DND-41 (cell line): ENCODE data around the gene DHRS4L2.
"Not testable (repeated sequence)": the region's sequence is repeated elsewhere in the genome, so short reads cannot be mapped to it uniquely, and the experiment has no call there.

Source experiments
- ATAC-seq: fragments of 200-7000 bp; cut with Tn5 transposase; 3 replicates; pipeline ENCODE4 v1.9.1; 2021; ENCODE audit warnings: low read depth; ENCODE audit not compliant: insufficient read depth
- DNase-seq: peaks from one replicate; pipeline ENCODE4 v3.0.0-alpha.2; 2020
- H2AFZ ChIP-seq: 2 replicates; pipeline ENCODE4 v1.6.0; 2012; ENCODE audit warnings: low read depth, low read length
- H3K27ac ChIP-seq: 2 replicates; pipeline ENCODE4 v1.5.1; 2012; ENCODE audit warnings: low read length, inconsistent platforms
- H3K27me3 ChIP-seq: fragments of 200-600 bp; sonication (generic); 2 replicates; pipeline ENCODE4 v1.6.0; 2012; ENCODE audit warnings: low read length, mild to moderate bottlenecking, inconsistent platforms; ENCODE audit not compliant: insufficient read depth, poor library complexity
- H3K36me3 ChIP-seq: 2 replicates; pipeline ENCODE4 v1.5.1; 2012; ENCODE audit warnings: low read length, inconsistent platforms; ENCODE audit not compliant: insufficient read depth
- H3K4me1 ChIP-seq: 2 replicates; pipeline ENCODE4 v1.5.1; 2012; ENCODE audit warnings: mild to moderate bottlenecking, low read length; ENCODE audit not compliant: insufficient read depth
- H3K4me2 ChIP-seq: 2 replicates; pipeline ENCODE4 v1.6.0; 2012; ENCODE audit warnings: mild to moderate bottlenecking, moderate library complexity, low read length, inconsistent platforms; ENCODE audit not compliant: insufficient read depth
- H3K4me3 ChIP-seq, 2 experiments: fragments of 200-600 bp in 1 of 2; shearing (Covaris generic) in 1 of 2; 2 replicates each; pipeline ENCODE4 v1.5.1; 2012 to 2016; ENCODE audit warnings: inconsistent platforms in 2 of 2, low read length in 2 of 2, mild to moderate bottlenecking in 2 of 2, low read depth in 1 of 2, moderate library complexity in 1 of 2
- H3K79me2 ChIP-seq: 2 replicates; pipeline ENCODE4 v1.6.0; 2012; ENCODE audit warnings: low read length, inconsistent platforms; ENCODE audit not compliant: insufficient read depth
- H3K9ac ChIP-seq: 2 replicates; pipeline ENCODE4 v1.6.0; 2012; ENCODE audit warnings: low read depth, mild to moderate bottlenecking, inconsistent platforms, low read length, moderate library complexity
- H3K9me3 ChIP-seq: 2 replicates; pipeline ENCODE4 v1.5.1; 2012; ENCODE audit warnings: low read length, moderate library complexity, mild to moderate bottlenecking, inconsistent platforms; ENCODE audit not compliant: insufficient read depth, severe bottlenecking
- H4K20me1 ChIP-seq: 2 replicates; pipeline ENCODE4 v1.6.0; 2012; ENCODE audit warnings: low read length; ENCODE audit not compliant: insufficient read depth
- EZH2 ChIP-seq: IDR thresholded peaks from 3 replicates; pipeline ENCODE4 v1.6.1; 2012; ENCODE audit warnings: borderline replicate concordance, low read depth, mild to moderate bottlenecking, moderate library complexity, low read length, inconsistent platforms; ENCODE audit not compliant: severe bottlenecking
- TF ChIP-seq, protein P1 (sequence below): IDR thresholded peaks from 2 replicates; pipeline ENCODE4 v1.5.1; 2012; ENCODE audit warnings: borderline replicate concordance, low read length, moderate library complexity, mild to moderate bottlenecking; ENCODE audit not compliant: poor library complexity, severe bottlenecking; ENCODE audit errors: extremely low read depth

DHRS4L2 gene

GRCh38 chr14:24011051-24011450 is 22.3 kb downstream of the DHRS4L2 start:
- peaks cover 9% of the 10 kb centered on the region for H3K36me3 ChIP-seq
- H3K4me2 ChIP-seq, result peak overlapping the region; percentile 53
- peaks cover 52% of the 10 kb centered on the region for H3K79me2 ChIP-seq
- DNase-seq (no peak), ATAC-seq (no peak)
- peaks cover 58% of the 10 kb centered on the region for H3K4me1 ChIP-seq
- no peak overlapping the region for H2AFZ ChIP-seq
- H4K20me1 ChIP-seq, result no peaks in the 10 kb centered on the region; the same call in 1 of the 2 replicates
- H3K9me3 ChIP-seq, result no peaks in the 10 kb centered on the region
- TF ChIP-seq, protein P1, sequence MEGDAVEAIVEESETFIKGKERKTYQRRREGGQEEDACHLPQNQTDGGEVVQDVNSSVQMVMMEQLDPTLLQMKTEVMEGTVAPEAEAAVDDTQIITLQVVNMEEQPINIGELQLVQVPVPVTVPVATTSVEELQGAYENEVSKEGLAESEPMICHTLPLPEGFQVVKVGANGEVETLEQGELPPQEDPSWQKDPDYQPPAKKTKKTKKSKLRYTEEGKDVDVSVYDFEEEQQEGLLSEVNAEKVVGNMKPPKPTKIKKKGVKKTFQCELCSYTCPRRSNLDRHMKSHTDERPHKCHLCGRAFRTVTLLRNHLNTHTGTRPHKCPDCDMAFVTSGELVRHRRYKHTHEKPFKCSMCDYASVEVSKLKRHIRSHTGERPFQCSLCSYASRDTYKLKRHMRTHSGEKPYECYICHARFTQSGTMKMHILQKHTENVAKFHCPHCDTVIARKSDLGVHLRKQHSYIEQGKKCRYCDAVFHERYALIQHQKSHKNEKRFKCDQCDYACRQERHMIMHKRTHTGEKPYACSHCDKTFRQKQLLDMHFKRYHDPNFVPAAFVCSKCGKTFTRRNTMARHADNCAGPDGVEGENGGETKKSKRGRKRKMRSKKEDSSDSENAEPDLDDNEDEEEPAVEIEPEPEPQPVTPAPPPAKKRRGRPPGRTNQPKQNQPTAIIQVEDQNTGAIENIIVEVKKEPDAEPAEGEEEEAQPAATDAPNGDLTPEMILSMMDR, result no peak
- TF ChIP-seq EZH2, result no peak
- H3K9ac ChIP-seq, result peak overlapping the region; percentile 35
- peak overlapping the region; percentile 63 for H3K27ac ChIP-seq
- H3K27me3 ChIP-seq, result no peaks in the 10 kb centered on the region
- H3K4me3 ChIP-seq, result peak overlapping the region; percentile 9 to 29; a peak in 2 of 4 replicates

- not testable (repeated sequence) for H2AFZ ChIP-seq, H3K4me3 ChIP-seq, DNase-seq, H3K4me2 ChIP-seq, ATAC-seq, H3K9me3 ChIP-seq, H3K36me3 ChIP-seq, H4K20me1 ChIP-seq, H3K9ac ChIP-seq, H3K27me3 ChIP-seq, H3K27ac ChIP-seq
- Histone ChIP-seq H3K4me1 (peaks cover 52% of the 10 kb centered on the region), H3K79me2 (peaks cover 49% of the 10 kb centered on the region)
Observed at GRCh38 chr14:24012726-24013273, 24.1 kb downstream of the DHRS4L2 start.

- Histone ChIP-seq H3K27ac (peak overlapping the region; percentile 17), H2AFZ (no peak overlapping the region), H3K9ac (no peak overlapping the region; the same call in 1 of the 2 replicates), H3K27me3 (no peaks in the 10 kb centered on the region), H3K4me2 (peak overlapping the region; percentile 38; the same call in 1 of the 2 replicates), H3K36me3 (peaks cover 9% of the 10 kb centered on the region), H3K4me1 (peaks cover 47% of the 10 kb centered on the region), H4K20me1 (no peaks in the 10 kb centered on the region; the same call in 1 of the 2 replicates), H3K4me3 (no peak overlapping the region), H3K9me3 (no peaks in the 10 kb centered on the region), H3K79me2 (peaks cover 43% of the 10 kb centered on the region)
- ATAC-seq (peak; percentile 99), DNase-seq (peak; percentile 69)
- TF ChIP-seq, protein P1, result peak; percentile 95
- TF ChIP-seq EZH2, result no peak
Observed at GRCh38 chr14:24013654-24014514, 25.2 kb downstream of the DHRS4L2 start.

GRCh38 chr14:24015745-24016144 is 27.0 kb downstream of the DHRS4L2 start:
- H4K20me1 ChIP-seq, H3K36me3 ChIP-seq, H3K27ac ChIP-seq, H2AFZ ChIP-seq, H3K9me3 ChIP-seq, DNase-seq, H3K4me3 ChIP-seq, ATAC-seq, H3K4me2 ChIP-seq, H3K27me3 ChIP-seq, H3K9ac ChIP-seq: not testable (repeated sequence)
- H3K4me1 ChIP-seq, result peaks cover 31% of the 10 kb centered on the region
- peaks cover 33% of the 10 kb centered on the region for H3K79me2 ChIP-seq

GRCh38 chr14:24018978-24019377 is 30.2 kb downstream of the DHRS4L2 start:
- not testable (repeated sequence) for ATAC-seq, H3K4me3 ChIP-seq, H3K27ac ChIP-seq, H3K36me3 ChIP-seq, H4K20me1 ChIP-seq, DNase-seq, H3K4me2 ChIP-seq, H3K9me3 ChIP-seq, H2AFZ ChIP-seq, H3K27me3 ChIP-seq, H3K9ac ChIP-seq, H3K4me1 ChIP-seq
- H3K79me2 ChIP-seq, result peaks cover 14% of the 10 kb centered on the region
